ENCODE data around the gene C6orf132.
A peak's percentile ranks its signal among the peaks of the same experiment; 100 is the strongest.
"Not testable (repeated sequence)": the region's sequence is repeated elsewhere in the genome, so short reads cannot be mapped to it uniquely, and the experiment has no call there.

The C6orf132 gene

GRCh38 chr6:42142118-42142835, at the start of gene C6orf132:
C6orf132 (minus strand) TSS chr6:42142620; CDS start chr6:42142444, 176 bp downstream.
- DNase-seq: no peak
- in situ Hi-C loops (cut with MboI; ENCODE audit: low pct_unique_long_range_greater_than_20kb, low sequenced_read_pairs): no loop called here

GRCh38 chr6:42190554-42191183, 48.2 kb upstream of the C6orf132 start:
- no peak for DNase-seq
- in situ Hi-C loops (cut with MboI; ENCODE audit: low pct_unique_long_range_greater_than_20kb, low sequenced_read_pairs): no loop called here

- no peak for DNase-seq
- in situ Hi-C loops (cut with MboI; ENCODE audit: low pct_unique_long_range_greater_than_20kb, low sequenced_read_pairs): no loop called here
These were observed 46.0 kb upstream of the C6orf132 start for GRCh38 chr6:42188406-42188805.

GRCh38 chr6:42185597-42185996, 43.2 kb upstream of the C6orf132 start:
- no peak for DNase-seq
- in situ Hi-C loops (cut with MboI; ENCODE audit: low pct_unique_long_range_greater_than_20kb, low sequenced_read_pairs): no loop called here

GRCh38 chr6:42184475-42184874, 42.1 kb upstream of the C6orf132 start:
- in situ Hi-C loops (cut with MboI; ENCODE audit: low pct_unique_long_range_greater_than_20kb, low sequenced_read_pairs): no loop called here
- DNase-seq: no peak

- DNase-seq: no peak
- in situ Hi-C loops (cut with MboI; ENCODE audit: low pct_unique_long_range_greater_than_20kb, low sequenced_read_pairs): no loop called here
These were observed 39.7 kb upstream of the C6orf132 start for GRCh38 chr6:42182101-42182500.

- no peak for DNase-seq
These were observed 37.5 kb upstream of the C6orf132 start for GRCh38 chr6:42179945-42180313.

GRCh38 chr6:42179261-42179944, 37.0 kb upstream of the C6orf132 start:
- no peak for DNase-seq
- in situ Hi-C loops (cut with MboI; ENCODE audit: low pct_unique_long_range_greater_than_20kb, low sequenced_read_pairs): no loop called here

More at GRCh38 chr6:42179945-42180313, 37.5 kb upstream of the C6orf132 start:
- in situ Hi-C loops (cut with MboI; ENCODE audit: low pct_unique_long_range_greater_than_20kb, low sequenced_read_pairs): no loop called here

GRCh38 chr6:42177514-42178364, 35.3 kb upstream of the C6orf132 start:
- no peak for DNase-seq
- in situ Hi-C loops (cut with MboI; ENCODE audit: low pct_unique_long_range_greater_than_20kb, low sequenced_read_pairs): no loop called here

- DNase-seq: no peak
- in situ Hi-C loops (cut with MboI; ENCODE audit: low pct_unique_long_range_greater_than_20kb, low sequenced_read_pairs): no loop called here
These were observed 34.6 kb upstream of the C6orf132 start for GRCh38 chr6:42176981-42177380.

GRCh38 chr6:42175860-42176259, 33.4 kb upstream of the C6orf132 start:
- no peak for DNase-seq
- in situ Hi-C loops (cut with MboI; ENCODE audit: low pct_unique_long_range_greater_than_20kb, low sequenced_read_pairs): no loop called here

GRCh38 chr6:42173101-42173500, 30.7 kb upstream of the C6orf132 start, which contains the start of gene GUCA1A:
GUCA1A (plus strand) TSS chr6:42173364; CDS start chr6:42173614, 250 bp downstream.
- DNase-seq: no peak
- in situ Hi-C loops (cut with MboI; ENCODE audit: low pct_unique_long_range_greater_than_20kb, low sequenced_read_pairs): no loop called here

- DNase-seq: no peak
- in situ Hi-C loops (cut with MboI; ENCODE audit: low pct_unique_long_range_greater_than_20kb, low sequenced_read_pairs): no loop called here
These were observed 29.6 kb upstream of the C6orf132 start for GRCh38 chr6:42171813-42172581.

GRCh38 chr6:42169780-42170179, 27.4 kb upstream of the C6orf132 start:
- in situ Hi-C loops (cut with MboI; ENCODE audit: low pct_unique_long_range_greater_than_20kb, low sequenced_read_pairs); DNase-seq: not testable (repeated sequence)

GRCh38 chr6:42168650-42169049, 26.2 kb upstream of the C6orf132 start:
- in situ Hi-C loops (cut with MboI; ENCODE audit: low pct_unique_long_range_greater_than_20kb, low sequenced_read_pairs): no loop called here
- no peak for DNase-seq

GRCh38 chr6:42166444-42167141, 24.2 kb upstream of the C6orf132 start:
- in situ Hi-C loops (cut with MboI; ENCODE audit: low pct_unique_long_range_greater_than_20kb, low sequenced_read_pairs): no loop called here
- DNase-seq: peak; percentile 89

- no peak for DNase-seq
- in situ Hi-C loops (cut with MboI; ENCODE audit: low pct_unique_long_range_greater_than_20kb, low sequenced_read_pairs): no loop called here
These were observed 22.6 kb upstream of the C6orf132 start for GRCh38 chr6:42165016-42165415.

- in situ Hi-C loops (cut with MboI; ENCODE audit: low pct_unique_long_range_greater_than_20kb, low sequenced_read_pairs): no loop called here
- peak; percentile 26 for DNase-seq
These were observed 21.6 kb upstream of the C6orf132 start for GRCh38 chr6:42163981-42164380.

Measured in KBM-7 (cell line).